Measurements from ENCODE around the gene SLC1A1.

DNA sequence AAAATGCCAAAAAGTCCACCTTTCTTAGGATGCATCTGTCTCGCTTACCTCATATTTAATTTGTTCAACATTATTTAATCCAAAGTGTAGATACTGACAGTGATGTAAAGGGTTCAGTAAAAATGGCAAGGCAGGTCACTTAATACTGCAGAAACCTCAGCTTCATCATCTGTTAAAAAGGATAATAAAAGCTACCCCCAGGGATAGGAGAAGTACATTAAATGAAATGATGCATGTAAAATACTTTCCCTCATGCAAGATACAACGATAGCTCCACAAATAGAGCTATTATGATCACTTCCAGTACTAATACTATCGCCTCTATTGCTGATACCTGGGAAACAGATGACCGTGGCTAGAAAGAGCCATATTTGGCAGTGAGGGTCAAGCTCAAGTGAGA lies 82.9 kb downstream of the SLC1A1 start:
- TF ChIP-seq, protein P1, sequence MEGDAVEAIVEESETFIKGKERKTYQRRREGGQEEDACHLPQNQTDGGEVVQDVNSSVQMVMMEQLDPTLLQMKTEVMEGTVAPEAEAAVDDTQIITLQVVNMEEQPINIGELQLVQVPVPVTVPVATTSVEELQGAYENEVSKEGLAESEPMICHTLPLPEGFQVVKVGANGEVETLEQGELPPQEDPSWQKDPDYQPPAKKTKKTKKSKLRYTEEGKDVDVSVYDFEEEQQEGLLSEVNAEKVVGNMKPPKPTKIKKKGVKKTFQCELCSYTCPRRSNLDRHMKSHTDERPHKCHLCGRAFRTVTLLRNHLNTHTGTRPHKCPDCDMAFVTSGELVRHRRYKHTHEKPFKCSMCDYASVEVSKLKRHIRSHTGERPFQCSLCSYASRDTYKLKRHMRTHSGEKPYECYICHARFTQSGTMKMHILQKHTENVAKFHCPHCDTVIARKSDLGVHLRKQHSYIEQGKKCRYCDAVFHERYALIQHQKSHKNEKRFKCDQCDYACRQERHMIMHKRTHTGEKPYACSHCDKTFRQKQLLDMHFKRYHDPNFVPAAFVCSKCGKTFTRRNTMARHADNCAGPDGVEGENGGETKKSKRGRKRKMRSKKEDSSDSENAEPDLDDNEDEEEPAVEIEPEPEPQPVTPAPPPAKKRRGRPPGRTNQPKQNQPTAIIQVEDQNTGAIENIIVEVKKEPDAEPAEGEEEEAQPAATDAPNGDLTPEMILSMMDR (conservative IDR thresholded peaks at IDR 0.05; ENCODE audit: low read length) = no peak
- TF ChIP-seq EZH2phosphoT487 (IDR thresholded peaks at IDR 0.05; ENCODE audit: borderline replicate concordance, low read depth, low read length) = no peak
